T follicular helper cell (primary cell): ENCODE measurements around the gene STK10.
"Not testable (repeated sequence)": the region's sequence is repeated elsewhere in the genome, so short reads cannot be mapped to it uniquely, and the experiment has no call there.

Experiments
- DNase-seq: peaks from one replicate; pipeline ENCODE4 v3.0.0-alpha.2; 2020; ENCODE audit warnings: low read depth

STK10 gene

DNA sequence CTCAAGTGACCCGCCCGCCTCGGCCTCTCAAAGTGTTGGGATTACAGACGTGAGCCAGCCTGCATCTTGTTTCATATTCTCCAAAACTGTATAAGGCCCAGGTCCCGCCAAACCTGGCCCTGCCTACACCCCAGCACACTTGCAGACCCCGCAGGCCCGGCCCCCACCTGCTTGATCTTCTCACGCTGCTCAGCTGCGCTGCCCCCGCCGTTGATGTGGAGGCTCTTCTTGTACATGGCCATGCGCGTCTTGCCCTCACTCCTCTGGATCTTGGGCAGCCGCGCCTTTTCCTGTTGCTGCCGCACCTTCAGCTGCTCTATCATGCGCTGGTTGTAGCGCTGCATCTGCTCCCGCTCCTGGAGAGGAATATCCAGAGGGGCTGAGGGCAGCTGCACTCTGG, 132.6 kb downstream of the STK10 start:
- DNase-seq = no peak

GRCh38 chr5:172054611-172055153, 133.3 kb downstream of the STK10 start:
- DNase-seq = no peak

DNA sequence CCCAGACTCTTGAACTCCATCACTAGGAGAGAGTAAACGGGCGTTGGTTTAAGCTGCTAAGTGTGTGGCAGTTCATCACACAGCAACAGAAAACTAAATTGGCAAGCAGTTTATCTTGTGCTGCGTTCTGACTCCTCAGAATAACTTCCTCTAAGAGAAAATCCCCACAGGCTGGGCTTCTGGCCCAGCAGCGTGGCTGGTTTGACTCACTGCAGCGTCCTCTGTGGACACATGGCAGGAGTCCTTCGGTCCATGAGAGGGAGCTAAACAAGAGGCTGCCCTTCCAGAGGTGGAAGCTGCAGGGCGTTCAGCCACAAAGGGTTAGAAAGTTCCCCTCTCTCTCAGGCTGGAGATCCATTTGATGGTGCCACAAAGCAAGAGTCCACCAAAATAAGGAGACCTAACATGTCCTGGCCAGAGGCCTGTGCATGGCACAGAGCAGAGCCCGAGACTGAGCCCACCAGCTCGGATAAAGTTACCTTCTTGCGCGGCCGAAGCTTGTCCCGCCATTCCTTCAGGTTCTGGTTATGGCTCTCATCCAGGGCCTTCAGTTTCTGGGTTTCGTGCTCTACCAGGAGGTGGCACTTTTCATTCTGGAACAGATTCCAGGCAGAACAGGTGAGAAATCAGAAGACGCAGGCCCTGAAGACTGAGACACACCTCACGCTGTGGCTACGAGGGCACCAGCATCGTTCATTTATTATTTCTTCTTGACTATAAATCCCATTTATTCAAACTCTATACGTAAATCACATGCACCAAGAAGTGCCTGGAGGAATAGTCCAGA, 135.4 kb downstream of the STK10 start:
- no peak for DNase-seq

DNA sequence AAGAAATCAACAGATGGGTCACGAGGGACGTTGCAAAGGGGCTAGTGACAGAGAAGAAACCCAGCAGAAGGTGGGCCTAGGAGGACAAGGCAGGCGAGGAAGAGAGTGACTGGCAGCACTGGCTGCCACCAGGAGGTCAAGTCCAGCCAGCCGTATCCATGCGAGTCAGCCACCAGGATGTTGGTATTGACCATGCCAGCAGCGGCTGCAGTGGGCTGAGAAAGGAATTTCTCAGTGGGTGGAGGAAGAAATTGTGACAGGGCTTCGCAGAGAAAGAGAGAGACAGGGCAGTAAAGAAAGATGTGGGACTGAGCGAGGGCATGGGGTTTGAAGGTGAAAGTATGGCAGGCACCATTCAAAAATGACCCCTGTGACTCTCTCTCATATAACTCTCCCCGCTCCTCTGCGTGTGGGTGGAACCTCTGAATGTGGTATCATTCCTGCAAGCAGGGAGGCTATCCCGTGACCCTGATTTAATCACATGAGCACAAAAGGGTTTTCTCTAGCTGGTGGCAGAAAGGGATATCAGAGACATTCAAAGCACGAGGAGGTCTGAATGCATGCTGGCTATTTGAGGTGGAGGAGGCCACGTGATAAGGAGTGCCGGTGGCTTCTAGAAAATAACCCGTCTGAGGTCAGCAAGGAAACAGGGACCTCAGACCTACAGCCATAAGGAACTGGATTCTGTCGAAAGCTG, 136.2 kb downstream of the STK10 start:
- DNase-seq = no peak

DNA sequence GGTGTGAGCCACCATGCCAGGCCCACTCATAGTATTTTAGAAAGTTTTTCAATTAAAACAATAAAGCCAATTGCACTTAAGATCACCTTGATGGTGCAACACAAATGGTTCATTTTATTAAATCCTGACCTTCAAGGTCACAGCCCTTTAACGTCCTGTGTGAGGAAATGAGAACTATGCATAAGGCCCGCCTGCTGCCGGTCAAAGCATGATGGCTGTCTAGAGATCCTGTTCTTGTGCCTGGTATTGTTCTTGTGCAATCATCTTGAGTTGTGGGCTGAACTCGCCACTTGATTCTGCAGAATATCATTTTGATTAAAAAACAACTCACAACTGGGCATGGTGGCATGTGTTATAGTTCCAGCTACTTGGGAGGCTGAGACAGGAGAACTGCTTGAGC, 137.9 kb downstream of the STK10 start:
- DNase-seq = no peak

DNA sequence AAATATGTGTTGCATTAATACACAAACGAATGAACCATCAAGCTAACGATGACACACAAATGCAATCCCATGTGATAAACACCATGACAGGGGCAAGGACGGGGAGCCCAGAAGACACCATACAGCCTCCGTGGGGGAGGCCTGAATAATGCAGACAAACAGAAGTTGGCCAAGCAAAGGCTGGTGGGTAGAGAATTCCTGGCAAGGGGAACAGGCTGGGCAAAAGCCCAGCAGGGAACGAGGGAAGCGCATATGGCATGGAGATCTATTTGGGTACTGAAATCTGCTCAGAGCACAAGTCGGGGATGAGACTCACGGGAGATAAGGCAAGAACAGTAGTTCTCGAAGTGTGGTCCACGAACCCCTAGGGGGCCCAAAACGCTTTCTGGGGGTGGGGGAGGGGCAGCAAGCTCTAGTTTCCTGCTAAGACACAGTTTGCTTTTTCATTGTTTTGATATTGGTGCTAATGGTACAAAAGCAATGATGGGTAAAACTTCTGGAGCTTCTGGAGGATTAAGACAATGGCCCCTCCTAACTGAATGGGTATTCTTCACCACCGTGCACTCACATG, 138.7 kb downstream of the STK10 start:
- DNase-seq = no peak

DNA sequence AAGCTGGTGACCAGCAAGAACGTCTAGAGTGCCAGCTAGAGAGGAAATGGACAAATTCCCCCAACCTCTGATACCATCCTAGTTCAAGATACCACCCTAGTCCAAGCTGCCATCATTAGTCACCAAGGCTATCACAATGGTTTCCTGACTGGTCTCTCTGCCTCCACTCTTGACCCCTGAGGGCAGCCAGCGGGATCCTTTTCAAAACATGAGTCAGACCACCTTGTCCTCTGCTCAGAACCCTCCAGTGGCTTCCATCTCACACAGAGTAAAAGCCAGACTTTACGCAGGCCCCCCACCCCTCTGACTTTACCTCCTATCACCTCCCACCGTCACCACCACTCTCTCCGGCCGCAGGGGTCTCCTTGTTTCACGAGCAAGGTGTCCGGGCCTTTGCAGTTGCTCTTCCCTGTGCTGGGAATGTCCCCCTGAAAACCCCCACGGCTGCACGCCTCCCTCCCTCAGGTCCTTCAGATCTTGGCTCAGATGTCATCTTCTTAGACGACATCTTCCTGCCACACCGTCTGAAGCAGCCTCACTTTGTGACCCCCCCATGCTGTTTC, 139.4 kb downstream of the STK10 start:
- no peak for DNase-seq

DNA sequence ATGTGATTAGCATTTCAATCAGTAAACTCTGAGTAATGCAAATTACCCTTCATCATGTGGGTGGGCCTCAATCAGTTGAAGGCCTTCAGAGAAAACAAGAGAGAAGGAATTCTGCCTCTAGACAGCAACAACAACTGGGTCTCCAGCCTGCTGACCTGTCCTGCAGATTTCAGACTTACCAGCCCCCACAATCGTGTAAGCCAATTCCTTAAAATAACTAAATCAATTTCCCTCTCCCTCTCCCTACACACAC, 139.9 kb downstream of the STK10 start:
- no peak for DNase-seq

DNA sequence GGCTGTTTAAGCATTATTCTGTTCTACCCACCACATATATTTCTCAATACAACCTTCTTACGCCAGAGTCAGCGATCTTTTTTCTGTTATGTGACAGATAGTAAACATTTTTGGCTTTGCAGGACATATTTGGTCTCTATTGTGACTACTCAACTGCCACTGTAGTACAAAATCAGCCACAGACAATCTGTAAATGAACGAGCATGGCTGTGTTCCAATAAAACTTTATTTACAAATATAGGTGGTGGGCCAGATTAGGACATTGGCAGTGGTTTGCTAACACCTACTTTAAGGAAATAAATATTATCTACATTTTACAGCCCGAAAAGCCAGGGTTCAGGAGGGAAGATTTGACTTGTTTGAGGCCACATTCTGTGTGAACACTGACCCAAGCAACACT, 141.4 kb downstream of the STK10 start:
- no peak for DNase-seq

- no peak for DNase-seq
These were observed 142.8 kb downstream of the STK10 start for GRCh38 chr5:172045315-172045632.

- DNase-seq = no peak
These were observed 143.3 kb downstream of the STK10 start for GRCh38 chr5:172044631-172045314.

DNA sequence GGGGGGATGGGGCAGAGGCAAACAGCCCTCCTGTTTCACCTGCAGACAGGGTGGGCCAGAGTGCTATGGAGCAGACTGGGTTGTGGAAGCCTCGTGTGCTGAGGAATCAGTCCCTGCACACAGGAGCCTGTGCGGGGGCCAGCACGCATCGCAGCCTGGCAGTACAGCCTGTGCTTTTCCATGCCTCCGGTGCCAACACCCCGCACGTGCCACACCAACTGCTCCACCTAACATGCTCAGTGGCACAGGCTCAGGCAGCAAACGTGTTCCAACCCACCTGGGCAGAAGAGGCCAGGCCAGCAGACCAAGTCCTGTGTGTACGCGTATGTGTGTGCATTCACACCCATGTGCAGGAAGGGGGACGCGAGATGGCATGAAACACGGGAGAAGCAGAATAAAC, 144.2 kb downstream of the STK10 start:
- no peak for DNase-seq

GRCh38 chr5:172042183-172042582, 145.8 kb downstream of the STK10 start:
- no peak for DNase-seq

- no peak for DNase-seq
These were observed 149.9 kb downstream of the STK10 start for GRCh38 chr5:172038167-172038566.

- no peak for DNase-seq
These were observed 153.0 kb downstream of the STK10 start for GRCh38 chr5:172035049-172035448.

GRCh38 chr5:172031894-172032461, 156.0 kb downstream of the STK10 start:
- DNase-seq = no peak

- DNase-seq = no peak
These were observed 158.1 kb downstream of the STK10 start for GRCh38 chr5:172029876-172030275.

- no peak for DNase-seq
These were observed 159.9 kb downstream of the STK10 start for GRCh38 chr5:172028167-172028566.

- not testable (repeated sequence) for DNase-seq
These were observed 167.8 kb downstream of the STK10 start for GRCh38 chr5:172020110-172020786.

GRCh38 chr5:172015346-172015745, 172.7 kb downstream of the STK10 start:
- no peak for DNase-seq

GRCh38 chr5:172010278-172010677, 177.7 kb downstream of the STK10 start:
- no peak for DNase-seq
